SIG-M5 (cell line): ENCODE results near the gene LMOD2.
"Not testable (repeated sequence)": the region's sequence is repeated elsewhere in the genome, so short reads cannot be mapped to it uniquely, and the experiment has no call there.

Source experiments
- DNase-seq: peaks from one replicate; lab custom pipeline; 2025; lab: John Stamatoyannopoulos, UW

Gene LMOD2, protein sequence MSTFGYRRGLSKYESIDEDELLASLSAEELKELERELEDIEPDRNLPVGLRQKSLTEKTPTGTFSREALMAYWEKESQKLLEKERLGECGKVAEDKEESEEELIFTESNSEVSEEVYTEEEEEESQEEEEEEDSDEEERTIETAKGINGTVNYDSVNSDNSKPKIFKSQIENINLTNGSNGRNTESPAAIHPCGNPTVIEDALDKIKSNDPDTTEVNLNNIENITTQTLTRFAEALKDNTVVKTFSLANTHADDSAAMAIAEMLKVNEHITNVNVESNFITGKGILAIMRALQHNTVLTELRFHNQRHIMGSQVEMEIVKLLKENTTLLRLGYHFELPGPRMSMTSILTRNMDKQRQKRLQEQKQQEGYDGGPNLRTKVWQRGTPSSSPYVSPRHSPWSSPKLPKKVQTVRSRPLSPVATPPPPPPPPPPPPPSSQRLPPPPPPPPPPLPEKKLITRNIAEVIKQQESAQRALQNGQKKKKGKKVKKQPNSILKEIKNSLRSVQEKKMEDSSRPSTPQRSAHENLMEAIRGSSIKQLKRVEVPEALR

DNA sequence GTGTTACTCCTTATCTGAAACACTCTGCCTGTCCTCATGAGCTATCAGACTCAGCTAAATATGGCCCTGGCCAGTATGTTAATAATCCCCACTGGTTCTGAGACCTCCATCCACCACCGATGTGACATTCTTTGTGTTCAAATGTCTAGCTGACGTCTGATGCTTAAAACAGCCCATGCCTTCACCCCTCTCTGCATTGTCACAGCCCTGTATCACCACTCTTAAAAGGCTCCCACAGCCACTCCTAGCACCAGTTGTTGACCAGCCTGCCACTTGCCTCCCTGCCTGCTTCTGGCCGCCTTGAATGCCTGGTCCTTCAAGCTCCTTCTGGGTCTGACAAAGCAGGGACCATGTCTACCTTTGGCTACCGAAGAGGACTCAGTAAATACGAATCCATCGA, at the start of gene LMOD2:
Gene LMOD2 (plus strand): TSS at position 253 of the 400 bp plus-strand sequence. CDS start 98 bp downstream, at position 351.
- no peak for DNase-seq

DNA sequence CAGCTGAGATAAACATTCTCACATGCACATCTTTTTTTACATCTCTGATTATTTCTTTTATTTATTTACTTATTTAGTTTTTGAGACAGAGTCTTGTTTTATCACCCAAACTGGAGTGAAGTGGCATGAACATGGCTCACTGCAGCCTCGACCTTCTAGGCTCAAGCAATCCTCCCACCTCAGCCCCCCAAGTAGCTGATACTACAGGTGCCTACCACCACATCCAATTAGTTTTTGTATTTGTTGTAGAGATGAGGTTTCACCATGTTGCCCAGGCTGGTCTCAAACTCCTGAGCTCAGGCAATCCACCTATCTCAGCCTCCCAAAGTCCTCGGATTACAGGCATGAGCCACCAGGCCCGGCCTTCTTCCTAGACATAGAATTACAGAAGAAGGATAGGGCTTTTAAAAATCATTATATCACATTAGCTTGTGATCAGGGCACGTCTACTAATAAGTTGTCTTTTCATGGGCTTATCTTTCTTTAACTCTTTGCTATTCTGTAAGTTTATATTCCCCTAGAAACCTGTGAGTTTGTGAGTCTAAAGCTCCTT, 48.2 kb upstream of the LMOD2 start:
- DNase-seq, result no peak

DNA sequence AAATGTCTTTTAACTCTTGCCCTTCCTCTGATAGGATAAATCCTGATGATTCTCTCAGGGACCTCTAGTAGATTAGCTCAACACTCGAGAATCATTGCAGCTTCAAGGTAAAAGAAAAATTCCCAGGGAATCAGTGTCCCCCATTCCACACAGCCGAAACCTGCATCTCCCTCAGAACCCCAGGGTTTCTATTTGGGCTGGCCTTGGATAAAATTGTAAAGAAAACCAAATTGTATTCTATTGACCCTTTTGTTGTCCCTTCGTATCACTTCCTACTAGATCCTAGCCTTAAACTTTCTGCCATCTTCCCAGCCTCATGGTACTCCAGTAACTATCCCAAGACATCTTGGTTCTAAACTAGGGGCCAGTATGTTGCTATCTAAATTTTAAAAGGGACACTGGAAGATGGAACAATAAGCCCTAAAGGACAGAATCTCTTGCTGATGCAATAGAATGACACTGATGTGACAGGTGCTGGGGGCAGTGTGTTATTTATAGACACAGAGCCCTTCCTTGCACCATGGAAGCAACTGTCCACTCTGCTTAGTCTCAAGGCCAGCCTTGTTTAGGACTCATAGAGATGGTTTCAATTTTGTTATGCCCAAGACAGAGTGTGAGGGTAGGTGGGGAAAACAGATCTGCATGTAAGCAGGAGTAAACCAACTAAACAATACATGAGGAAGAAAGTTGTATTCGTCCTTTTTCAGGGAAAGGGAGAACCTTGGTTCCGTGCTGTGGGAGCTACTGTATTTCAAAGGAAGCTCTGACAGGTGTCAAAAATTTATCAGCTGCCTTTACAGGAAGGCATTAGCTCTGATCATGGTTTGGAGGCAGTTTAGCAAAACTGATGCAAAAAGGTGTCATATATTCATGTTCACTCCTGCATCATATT, 46.4 kb upstream of the LMOD2 start:
- no peak for DNase-seq

DNA sequence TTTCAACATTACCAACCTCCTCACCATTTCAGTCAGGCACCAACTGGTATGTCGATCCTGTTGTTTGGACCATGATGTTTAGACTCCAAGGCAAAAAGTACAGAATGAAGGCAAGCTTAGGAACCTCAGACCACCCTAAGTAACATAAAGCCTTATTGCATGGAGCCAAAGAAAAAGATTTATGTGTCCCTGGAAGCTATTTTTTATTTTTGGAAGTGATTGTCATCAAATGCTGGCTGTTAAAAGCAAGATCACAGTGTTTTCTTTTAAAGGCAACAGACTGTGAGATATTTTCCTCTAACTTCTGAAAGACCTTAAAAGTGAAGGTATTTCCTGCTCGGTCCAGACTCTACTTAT, 45.8 kb upstream of the LMOD2 start:
- DNase-seq, result no peak

DNA sequence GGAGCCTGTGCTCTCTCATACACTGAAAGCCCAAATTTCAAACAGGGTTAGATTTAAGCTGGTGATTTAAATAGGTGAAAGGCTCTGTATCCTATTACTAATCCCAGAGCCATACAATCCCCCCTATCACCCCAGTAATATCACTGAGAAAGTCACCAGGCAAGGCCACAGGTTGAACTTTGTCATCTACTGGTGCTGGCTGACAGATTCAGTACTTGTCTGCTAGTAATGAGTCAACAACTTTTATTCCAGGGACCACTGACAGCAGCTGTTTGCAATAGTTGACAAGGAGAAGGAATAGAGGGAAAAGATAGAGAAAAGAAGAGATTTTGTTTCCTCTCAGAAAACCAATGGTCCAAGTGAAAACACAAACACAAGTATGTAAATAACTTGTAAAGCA, 43.6 kb upstream of the LMOD2 start:
- DNase-seq, result no peak

DNA sequence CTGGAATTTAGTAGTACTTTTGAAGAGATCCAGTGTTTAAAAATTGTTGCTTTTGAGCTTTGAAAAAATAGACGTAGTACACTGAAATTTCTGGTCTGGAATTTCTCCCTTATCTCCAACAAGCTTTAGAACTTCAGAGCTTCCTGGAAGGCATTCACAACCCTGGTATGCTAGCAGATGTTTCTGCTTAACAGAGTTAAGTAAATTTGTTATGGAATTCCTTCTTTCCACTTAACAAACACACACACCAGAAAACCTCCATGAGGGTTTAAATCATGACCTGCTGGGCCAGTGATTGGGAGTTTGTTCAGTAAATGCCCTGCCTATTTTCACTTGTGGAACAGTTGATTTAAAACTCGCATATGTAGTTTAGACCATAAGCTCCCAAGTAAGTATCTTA, 40.3 kb upstream of the LMOD2 start:
- DNase-seq, result no peak

DNA sequence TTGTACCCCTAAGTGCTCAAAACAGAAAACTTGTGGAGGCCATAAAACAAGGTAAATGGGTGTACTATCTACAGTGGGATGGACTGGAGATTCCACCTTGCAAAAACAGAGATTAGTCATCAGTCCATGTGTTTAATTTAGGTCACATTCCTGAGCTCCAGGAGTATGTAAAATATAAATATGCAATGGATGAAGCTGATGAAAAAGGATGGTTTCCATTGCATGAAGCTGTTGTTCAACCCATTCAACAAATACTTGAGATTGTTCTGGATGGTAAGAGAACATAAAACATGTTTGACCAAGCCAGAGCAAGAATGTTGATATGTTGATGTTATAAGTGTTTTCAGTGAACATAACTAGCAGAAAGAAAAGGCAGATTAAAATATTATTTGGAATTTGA, 39.4 kb upstream of the LMOD2 start:
- no peak for DNase-seq

DNA sequence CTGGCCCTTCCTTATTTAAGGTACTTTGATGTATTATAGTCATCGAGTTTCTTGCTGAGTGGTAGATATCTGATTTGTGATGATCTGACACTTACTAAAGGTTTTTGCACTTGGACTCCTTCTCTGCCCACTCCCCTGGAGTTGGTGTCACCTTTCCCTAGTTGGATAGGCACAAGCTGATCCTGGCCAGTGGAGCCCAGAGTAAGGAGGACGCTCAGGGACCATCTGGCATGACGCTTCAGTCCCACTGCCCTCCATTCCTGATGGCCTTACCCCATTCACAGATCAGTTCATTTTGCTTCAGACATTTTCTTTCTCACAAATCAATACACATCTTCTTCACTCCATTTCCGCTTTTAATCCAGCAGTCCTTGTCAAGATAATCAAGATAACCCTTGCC, 34.0 kb upstream of the LMOD2 start:
- no peak for DNase-seq

DNA sequence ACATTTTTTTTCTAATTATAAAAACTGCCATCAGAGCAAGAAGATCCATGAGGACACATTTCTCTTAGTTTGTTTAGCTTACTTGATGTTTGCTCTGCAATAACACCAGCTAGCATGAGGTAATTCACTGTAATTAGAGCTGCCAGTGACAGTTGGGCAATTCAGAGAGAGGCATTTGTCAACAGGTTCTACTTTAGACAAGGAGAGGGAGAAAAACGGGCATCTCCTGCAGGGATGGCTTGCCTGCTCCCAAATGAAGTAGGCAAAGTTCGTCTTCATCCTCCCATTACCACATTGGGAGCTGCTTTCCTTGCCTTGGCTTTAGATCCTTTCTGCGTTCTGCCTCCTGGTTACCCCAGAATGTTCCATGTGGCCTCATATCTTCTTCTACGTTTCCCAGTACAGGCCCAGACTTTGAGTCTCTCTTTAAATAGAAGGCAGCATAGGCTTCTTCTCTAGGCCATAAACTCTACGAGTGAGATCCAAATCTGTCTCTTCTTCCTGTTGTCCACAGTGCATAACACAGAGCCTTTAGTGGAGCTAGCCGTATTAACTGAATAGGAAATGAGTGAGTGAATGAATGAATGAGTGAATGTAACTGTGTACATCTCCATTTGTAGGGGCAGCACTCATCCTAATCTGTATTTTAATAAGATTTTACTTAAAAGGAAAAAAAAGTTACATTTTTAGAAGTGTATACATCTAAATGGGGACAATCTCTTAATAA, 32.8 kb upstream of the LMOD2 start:
- no peak for DNase-seq

DNA sequence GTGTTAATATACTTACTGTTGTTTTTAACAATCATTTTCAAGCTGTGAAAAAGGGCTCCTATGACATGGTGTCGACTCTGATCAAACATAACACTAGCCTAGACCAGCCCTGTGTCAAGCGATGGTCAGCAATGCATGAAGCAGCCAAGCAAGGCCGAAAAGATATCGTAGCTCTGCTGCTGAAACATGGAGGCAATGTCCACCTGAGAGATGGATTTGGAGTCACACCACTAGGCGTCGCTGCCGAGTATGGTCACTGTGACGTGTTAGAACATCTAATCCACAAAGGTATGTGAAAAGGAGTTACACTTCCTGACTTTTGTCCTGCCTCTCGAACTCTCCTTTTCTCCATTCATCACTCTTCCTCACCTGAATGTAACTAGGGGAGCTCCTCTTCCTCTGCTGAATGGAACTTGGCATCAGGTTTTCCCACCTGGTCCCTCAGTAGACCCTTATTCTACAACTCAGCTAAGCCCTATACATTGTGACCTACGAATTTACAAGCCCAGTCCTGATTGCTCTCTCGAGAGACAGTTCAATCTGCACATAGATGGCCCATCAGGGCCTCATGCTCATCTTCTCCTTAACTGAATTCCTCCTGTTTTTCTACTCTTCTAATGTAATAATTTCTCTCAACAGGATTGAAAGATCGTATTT, 31.0 kb upstream of the LMOD2 start:
- no peak for DNase-seq

DNA sequence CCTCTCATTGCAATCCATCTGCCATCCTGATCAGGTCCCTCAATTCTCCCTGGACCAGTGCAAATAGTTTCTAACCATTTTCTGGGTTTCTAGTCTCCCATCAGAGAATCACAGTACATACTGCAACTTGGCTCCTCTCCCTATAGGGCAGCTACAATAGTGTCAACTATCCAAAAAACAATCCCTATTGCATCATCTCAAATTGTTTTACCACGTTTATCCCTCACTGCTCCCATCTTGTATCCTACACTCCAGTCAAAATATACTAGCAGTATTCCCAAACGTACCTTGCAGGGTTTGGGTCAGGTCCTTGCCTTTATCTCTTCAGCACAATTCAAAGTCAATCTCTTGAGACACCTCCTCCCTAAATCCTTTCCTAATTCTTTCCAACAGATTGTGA, 30.4 kb upstream of the LMOD2 start:
- DNase-seq, result no peak

DNA sequence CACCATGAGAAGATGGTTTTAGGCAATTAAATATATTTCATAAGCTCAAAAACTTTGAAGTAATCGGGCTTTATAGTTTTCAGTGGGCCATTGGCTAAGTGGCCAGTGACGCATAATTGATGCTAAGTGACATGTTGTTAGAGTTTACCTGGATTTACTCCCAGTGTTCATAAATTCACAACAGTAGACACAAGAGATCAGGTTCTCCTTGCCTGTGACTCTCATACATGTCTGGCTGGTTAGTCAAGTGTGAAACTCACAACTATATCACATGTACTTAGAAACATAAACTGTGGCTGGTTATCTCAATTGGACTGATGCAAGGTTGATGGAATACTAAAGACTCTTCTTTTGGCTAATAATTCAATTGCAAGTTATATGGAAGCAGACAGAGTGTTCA, 27.8 kb upstream of the LMOD2 start:
- DNase-seq, result no peak

DNA sequence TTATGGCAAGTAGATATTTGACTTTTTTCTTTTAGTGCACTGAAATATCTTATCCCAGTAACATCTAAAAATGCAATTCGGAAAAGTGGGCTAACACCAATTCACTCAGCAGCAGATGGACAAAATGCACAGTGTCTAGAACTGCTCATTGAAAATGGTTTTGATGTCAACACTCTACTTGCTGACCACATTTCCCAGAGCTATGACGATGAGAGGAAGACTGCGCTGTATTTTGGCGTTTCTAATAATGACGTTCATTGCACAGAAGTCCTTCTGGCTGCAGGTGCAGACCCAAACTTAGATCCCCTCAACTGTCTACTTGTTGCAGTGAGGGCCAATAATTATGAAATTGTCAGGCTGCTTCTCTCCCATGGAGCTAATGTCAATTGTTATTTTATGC, 26.8 kb upstream of the LMOD2 start:
- no peak for DNase-seq

DNA sequence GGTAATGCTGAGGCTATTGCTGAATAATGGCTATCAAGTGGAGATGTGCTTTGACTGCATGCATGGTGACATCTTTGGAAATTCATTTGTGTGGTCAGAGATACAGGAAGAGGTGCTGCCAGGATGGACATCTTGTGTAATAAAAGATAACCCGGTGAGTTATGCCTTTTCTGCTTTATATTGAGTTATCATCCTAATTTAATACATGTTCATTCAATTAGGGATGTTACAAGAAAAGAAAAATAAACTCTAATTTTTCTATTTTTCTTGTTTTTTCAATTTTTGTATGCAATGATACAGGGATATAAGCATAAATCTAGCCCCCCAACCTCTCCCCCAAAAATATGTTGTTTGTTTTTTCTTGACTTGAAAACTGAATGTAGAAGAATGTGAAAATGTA, 26.4 kb upstream of the LMOD2 start:
- DNase-seq, result no peak

DNA sequence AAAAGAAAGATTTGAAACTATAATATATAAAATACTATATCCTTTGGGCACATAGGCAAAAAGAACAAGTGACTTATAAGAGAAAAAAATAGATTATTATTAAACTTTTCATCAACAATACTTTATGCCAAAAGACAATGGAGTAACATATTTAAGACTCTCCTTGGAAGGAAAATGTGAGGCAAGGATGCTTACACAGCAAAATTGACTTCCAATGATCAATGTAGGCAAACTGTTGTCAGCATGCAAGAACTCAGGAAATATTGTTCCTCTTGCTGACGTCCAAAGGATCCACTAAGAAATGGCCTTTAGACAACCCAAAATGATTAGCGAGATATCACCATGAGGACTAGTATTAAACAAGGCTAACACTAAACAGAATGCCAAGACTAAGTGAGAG, 22.9 kb upstream of the LMOD2 start:
- DNase-seq, result no peak

DNA sequence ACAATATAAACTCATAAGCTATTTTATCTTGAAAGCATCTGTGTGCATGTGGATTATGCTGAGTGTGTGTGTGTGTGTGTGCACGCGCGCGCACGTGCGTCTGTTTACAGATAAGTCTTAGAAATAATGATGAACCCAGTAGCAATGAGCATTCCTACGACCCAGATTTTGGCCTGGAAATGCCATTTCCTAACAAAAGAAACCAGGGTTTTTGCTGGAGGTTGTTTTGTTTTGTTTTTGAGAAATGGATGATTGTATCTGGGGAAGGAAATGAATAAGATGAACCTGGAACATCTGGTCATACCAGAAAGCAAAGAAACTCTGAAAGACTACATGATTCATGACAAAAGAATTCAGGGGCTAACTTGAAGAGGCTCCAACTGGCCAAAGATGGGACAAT, 22.1 kb upstream of the LMOD2 start:
- no peak for DNase-seq

DNA sequence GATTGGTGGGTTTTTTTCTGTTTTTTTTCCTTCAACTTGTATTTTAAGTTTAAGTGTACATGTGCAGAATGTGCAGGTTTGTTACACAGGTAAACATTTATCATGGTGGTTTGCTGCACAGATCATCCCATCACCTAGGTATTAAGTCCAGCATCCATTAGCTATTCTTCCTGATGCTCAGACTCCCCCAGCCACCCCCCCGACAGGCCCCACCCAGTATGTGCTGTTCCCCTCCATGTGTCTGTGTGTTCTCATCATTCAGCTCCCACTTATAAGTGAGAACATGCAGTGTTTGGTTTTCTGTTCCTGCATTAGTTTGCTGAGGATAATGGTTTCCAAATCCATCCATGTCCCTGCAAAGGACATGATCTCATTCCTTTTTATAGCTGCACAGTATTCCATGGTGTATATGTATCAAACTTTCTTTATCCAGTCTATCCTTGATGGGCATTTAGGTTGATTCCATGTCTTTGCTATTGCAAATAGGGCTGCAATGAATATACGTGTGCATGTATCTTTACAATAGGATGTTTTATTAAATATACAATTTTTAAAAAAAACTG, 21.6 kb upstream of the LMOD2 start:
- not testable (repeated sequence) for DNase-seq

DNA sequence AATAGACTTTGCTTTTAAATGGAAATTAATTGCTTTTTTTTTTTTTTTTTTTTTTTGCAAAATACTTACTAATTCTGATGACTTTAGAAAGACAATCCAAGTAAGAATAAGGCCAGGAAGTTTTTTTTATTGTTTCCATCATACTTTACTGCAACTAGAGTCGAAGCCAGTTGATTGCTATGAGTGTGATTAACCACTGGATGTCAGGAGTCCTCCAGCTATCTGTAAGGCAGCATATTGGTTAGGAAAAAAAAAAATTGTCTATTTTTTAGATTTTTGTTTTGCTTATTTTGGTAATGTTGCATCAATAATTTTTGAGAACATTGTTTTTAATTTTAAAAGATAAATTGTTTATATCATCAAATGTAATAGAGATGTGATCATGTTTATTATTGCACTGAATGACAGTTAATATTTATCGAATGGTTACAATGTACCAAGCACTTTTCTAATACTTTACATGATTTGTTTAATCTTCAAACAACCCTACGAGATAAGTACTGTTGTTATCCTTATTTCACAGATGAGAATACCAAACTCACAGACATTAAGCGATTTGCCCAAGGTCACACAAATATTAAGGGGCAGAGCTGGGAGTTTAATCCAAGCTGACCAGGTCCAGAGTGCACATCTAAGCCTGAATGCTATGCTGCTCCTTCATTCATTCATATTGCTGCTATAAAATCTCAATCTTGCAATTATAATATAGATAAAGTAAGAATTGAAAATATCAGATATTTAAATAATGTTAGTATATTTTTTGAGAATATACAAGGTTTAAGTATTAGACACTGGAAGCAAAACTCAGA, 19.9 kb upstream of the LMOD2 start:
- no peak for DNase-seq

DNA sequence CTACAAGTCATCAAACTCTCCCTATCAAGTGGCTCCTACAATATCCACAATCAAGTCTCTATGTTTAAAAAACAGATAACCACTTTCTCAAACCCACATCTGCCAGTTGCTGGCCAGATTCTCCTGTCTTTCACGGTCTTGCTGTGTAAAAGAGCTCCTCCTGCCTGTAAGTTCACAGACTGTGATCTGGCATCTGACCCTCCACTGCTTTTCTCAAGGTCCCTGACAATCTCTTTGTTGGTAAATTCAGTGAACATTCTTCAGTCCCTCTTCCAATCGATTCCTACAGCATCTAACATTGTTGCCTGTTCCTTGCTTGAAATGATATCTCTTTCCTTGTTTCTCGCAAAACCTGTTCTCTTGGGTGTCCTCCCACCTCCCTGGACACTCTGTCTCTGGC, 18.5 kb upstream of the LMOD2 start:
- no peak for DNase-seq

DNA sequence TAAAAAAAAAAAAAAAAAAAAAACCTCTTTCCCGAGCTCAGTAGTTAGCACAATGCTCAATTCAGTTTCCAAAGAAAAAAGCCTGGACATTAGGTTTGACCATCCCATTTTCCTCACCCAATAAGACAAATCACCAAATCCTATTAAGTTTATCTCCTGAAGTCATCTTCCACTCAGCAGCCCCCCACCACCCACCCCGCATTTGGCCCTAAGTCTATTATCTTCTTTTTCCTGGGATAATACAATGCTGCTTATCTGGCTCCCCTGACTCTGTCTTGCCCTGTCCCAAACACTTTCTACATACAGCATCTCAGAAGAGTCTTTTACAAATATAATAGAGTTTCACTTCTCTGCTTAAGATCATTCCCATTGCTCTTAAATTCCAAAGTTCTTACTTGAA, 17.8 kb upstream of the LMOD2 start:
- DNase-seq, result no peak
